ENCODE results near the gene ZNF586.

ZNF586 gene

GRCh38 chr19:57778336-57778735, 8.9 kb downstream of the ZNF586 start:
- peaks cover 71 to 82% of the 10 kb centered on the region in 2 experiments for H3K36me3 ChIP-seq (ENCODE audit: control insufficient read depth in 2 of 2, insufficient read depth in 1 of 2, low read length in 2 of 2)
- POLR2A ChIA-PET, result interaction anchor here (0.6 kb wide), 1 partner anchor 41 kb away, joined by 8 read pairs; no protein-coding TSS in a partner anchor
- no peak overlapping the region for H3K27ac ChIP-seq (ENCODE audit: extremely low read depth, low read depth, low read length)
- CTCF ChIA-PET, result no interaction called here
- H3K9me3 ChIP-seq (ENCODE audit: control insufficient read depth, insufficient read depth, low read depth, low read length), result peaks cover 8% of the 10 kb centered on the region
- H3K4me1 ChIP-seq (ENCODE audit: control insufficient read depth, insufficient read depth, low read length), result no peaks in the 10 kb centered on the region
- no peak overlapping the region for H3K4me3 ChIP-seq (ENCODE audit: low read depth, low read length)
- TF ChIP-seq KLF7 (tag by site-specific recombination; IDR thresholded peaks at IDR 0.05; ENCODE audit: borderline replicate concordance) (no peak), OSR2 (tag by site-specific recombination; IDR thresholded peaks at IDR 0.05) (no peak), ZNF146 (tag by site-specific recombination; IDR thresholded peaks at IDR 0.05) (no peak), HOXA7 (CRISPR knock-in tag; IDR thresholded peaks at IDR 0.05; ENCODE audit: borderline replicate concordance) (no peak), ZNF274 (IDR thresholded peaks at IDR 0.05; ENCODE audit: low read length) (no peak), ZNF274 (tag by site-specific recombination; IDR thresholded peaks at IDR 0.05; ENCODE audit: borderline replicate concordance) (no peak), YY1 (tag by site-specific recombination; IDR thresholded peaks at IDR 0.05) (no peak), ZSCAN23 (tag by site-specific recombination; IDR thresholded peaks at IDR 0.05) (no peak), ZNF366 (tag by site-specific recombination; conservative IDR thresholded peaks at IDR 0.05) (no peak), ZNF747 (tag by site-specific recombination; IDR thresholded peaks at IDR 0.05) (no peak), ZNF704 (tag by site-specific recombination; IDR thresholded peaks at IDR 0.05) (no peak), EGR2 (tag by site-specific recombination; IDR thresholded peaks at IDR 0.05; ENCODE audit: low read depth) (no peak), ZNF830 (tag by site-specific recombination; IDR thresholded peaks at IDR 0.05; ENCODE audit: low read depth) (no peak)

- H3K9me3 ChIP-seq (ENCODE audit: control insufficient read depth, insufficient read depth, low read depth, low read length), result peaks cover 8% of the 10 kb centered on the region
- H3K4me1 ChIP-seq (ENCODE audit: control insufficient read depth, insufficient read depth, low read length), result no peaks in the 10 kb centered on the region
- ChIA-PET CTCF (interaction anchor here (0.7 kb wide), 1 partner anchor 330 kb away, joined by 3 read pairs; no protein-coding TSS in a partner anchor), POLR2A (no interaction called here)
- H3K36me3 ChIP-seq (ENCODE audit: control insufficient read depth in 2 of 2, insufficient read depth in 1 of 2, low read length in 2 of 2), result peaks cover 75 to 81% of the 10 kb centered on the region in 2 experiments
- TF ChIP-seq SCRT1 (tag by site-specific recombination; IDR thresholded peaks at IDR 0.05; ENCODE audit: borderline replicate concordance) (no peak), TRIM28 (IDR thresholded peaks at IDR 0.05; ENCODE audit: borderline replicate concordance, low read length) (peak; percentile 36; the same call in 1 of the 2 replicates), MZF1 (tag by site-specific recombination; IDR thresholded peaks at IDR 0.05; ENCODE audit: borderline replicate concordance) (no peak), SETDB1 (IDR thresholded peaks at IDR 0.05; ENCODE audit: insufficient read length, low read length) (peak; percentile 98)
- no peak overlapping the region for H3K27ac ChIP-seq (ENCODE audit: extremely low read depth, low read depth, low read length)
- H3K4me3 ChIP-seq (ENCODE audit: low read depth, low read length), result no peak overlapping the region
Observed at GRCh38 chr19:57779220-57779845, 9.9 kb downstream of the ZNF586 start.

GRCh38 chr19:57786286-57786685, 16.8 kb downstream of the ZNF586 start:
- POLR2A ChIA-PET, result no interaction called here
- no peak overlapping the region for H3K27ac ChIP-seq (ENCODE audit: extremely low read depth, low read depth, low read length)
- TF ChIP-seq ZNF558 (tag by site-specific recombination; IDR thresholded peaks at IDR 0.05) (no peak), PBX3 (CRISPR knock-in tag; IDR thresholded peaks at IDR 0.05) (no peak), ZNF660 (tag by site-specific recombination; IDR thresholded peaks at IDR 0.05) (no peak), ZNF174 (tag by site-specific recombination; IDR thresholded peaks at IDR 0.05) (no peak), ZFP69B (tag by site-specific recombination; IDR thresholded peaks at IDR 0.05) (no peak), ZNF654 (tag by site-specific recombination; IDR thresholded peaks at IDR 0.05; ENCODE audit: low read depth) (no peak), ZNF639 (tag by site-specific recombination; IDR thresholded peaks at IDR 0.05) (no peak), ZNF624 (tag by site-specific recombination; IDR thresholded peaks at IDR 0.05) (no peak), ZNF121 (tag by site-specific recombination; IDR thresholded peaks at IDR 0.05) (no peak), BCL11B (tag by site-specific recombination; IDR thresholded peaks at IDR 0.05; ENCODE audit: low read depth) (no peak), ZNF26 (tag by site-specific recombination; IDR thresholded peaks at IDR 0.05) (no peak), ZNF747 (tag by site-specific recombination; IDR thresholded peaks at IDR 0.05) (no peak), ZNF239 (tag by site-specific recombination; IDR thresholded peaks at IDR 0.05) (no peak)

More at GRCh38 chr19:57786286-57786685, 16.8 kb downstream of the ZNF586 start:
- CTCF ChIA-PET, result no interaction called here
- Histone ChIP-seq H3K36me3 (ENCODE audit: control insufficient read depth in 2 of 2, insufficient read depth in 1 of 2, low read length in 2 of 2) (peaks cover 51 to 64% of the 10 kb centered on the region in 2 experiments; a peak in 2 of 3 replicates), H3K4me3 (ENCODE audit: low read depth, low read length) (no peak overlapping the region), H3K4me1 (ENCODE audit: control insufficient read depth, insufficient read depth, low read length) (no peaks in the 10 kb centered on the region), H3K9me3 (ENCODE audit: control insufficient read depth, insufficient read depth, low read depth, low read length) (no peaks in the 10 kb centered on the region; the same call in 1 of the 2 replicates)

All from HEK293 (cell line).